Astrocyte of the spinal cord (primary cell): ENCODE measurements around the gene PDGFRB.
"Not testable (repeated sequence)": the region's sequence is repeated elsewhere in the genome, so short reads cannot be mapped to it uniquely, and the experiment has no call there.

Experiments
- DNase-seq: peaks from one replicate; pipeline ENCODE4 v3.0.0; 2011; ENCODE audit warnings: low read depth, low spot score
- H3K4me3 ChIP-seq: 2 replicates; pipeline ENCODE4 v1.5.1; 2011; ENCODE audit warnings: low read depth, mild to moderate bottlenecking, low read length, moderate library complexity
- CTCF ChIP-seq: IDR thresholded peaks from 2 replicates; pipeline ENCODE4 v1.5.1; 2012; ENCODE audit warnings: low read depth, mild to moderate bottlenecking, low read length, inconsistent platforms
- in situ Hi-C: cut with HindIII; loops from 2 replicates; pipeline ENCODE4 v1.10.0; 2017; ENCODE audit warnings: low sequenced_read_pairs

Gene PDGFRB

GRCh38 chr5:150097152-150097551, 58.5 kb downstream of the PDGFRB start:
- TF ChIP-seq CTCF: no peak
- no peak overlapping the region for H3K4me3 ChIP-seq
- in situ Hi-C loops: no loop called here
- DNase-seq: no peak

GRCh38 chr5:150092159-150092787, 63.4 kb downstream of the PDGFRB start:
- H3K4me3 ChIP-seq: no peak overlapping the region
- DNase-seq: no peak
- TF ChIP-seq CTCF: no peak
- in situ Hi-C loops: no loop called here

- no peak within 1 kb of the TSS for H3K4me3 ChIP-seq
- in situ Hi-C loops: no loop called here
- DNase-seq: no peak
- no peak for TF ChIP-seq CTCF
These were observed 69.5 kb downstream of the PDGFRB start, which contains the start of gene CSF1R for GRCh38 chr5:150085950-150086715. Gene CSF1R, minus strand, starts transcription at chr5:150086554. Its CDS starts 127 bp downstream, at chr5:150086427.

GRCh38 chr5:150085191-150085912, 70.3 kb downstream of the PDGFRB start:
- in situ Hi-C loops: no loop called here
- TF ChIP-seq CTCF: no peak
- DNase-seq: no peak
- no peak overlapping the region for H3K4me3 ChIP-seq

GRCh38 chr5:150084754-150085153, 70.9 kb downstream of the PDGFRB start:
- DNase-seq, in situ Hi-C loops, H3K4me3 ChIP-seq: not testable (repeated sequence)

GRCh38 chr5:150082889-150083288, 72.8 kb downstream of the PDGFRB start:
- DNase-seq: no peak
- no peak for TF ChIP-seq CTCF
- no peak overlapping the region for H3K4me3 ChIP-seq
- in situ Hi-C loops: no loop called here

- no peak overlapping the region for H3K4me3 ChIP-seq
- no peak for DNase-seq
- TF ChIP-seq CTCF: no peak
- in situ Hi-C loops: no loop called here
These were observed 73.3 kb downstream of the PDGFRB start for GRCh38 chr5:150082374-150082773.
